GM18498 (cell line): ENCODE measurements around the gene JAK3.

Experiments
- ATAC-seq: cut with Tn5 transposase; IDR thresholded peaks from one replicate; pipeline ENCODE4 v1.9.1; 2021; ENCODE audit warnings: mild to moderate bottlenecking, moderate library complexity; ENCODE audit not compliant: unreplicated experiment

JAK3 gene

DNA sequence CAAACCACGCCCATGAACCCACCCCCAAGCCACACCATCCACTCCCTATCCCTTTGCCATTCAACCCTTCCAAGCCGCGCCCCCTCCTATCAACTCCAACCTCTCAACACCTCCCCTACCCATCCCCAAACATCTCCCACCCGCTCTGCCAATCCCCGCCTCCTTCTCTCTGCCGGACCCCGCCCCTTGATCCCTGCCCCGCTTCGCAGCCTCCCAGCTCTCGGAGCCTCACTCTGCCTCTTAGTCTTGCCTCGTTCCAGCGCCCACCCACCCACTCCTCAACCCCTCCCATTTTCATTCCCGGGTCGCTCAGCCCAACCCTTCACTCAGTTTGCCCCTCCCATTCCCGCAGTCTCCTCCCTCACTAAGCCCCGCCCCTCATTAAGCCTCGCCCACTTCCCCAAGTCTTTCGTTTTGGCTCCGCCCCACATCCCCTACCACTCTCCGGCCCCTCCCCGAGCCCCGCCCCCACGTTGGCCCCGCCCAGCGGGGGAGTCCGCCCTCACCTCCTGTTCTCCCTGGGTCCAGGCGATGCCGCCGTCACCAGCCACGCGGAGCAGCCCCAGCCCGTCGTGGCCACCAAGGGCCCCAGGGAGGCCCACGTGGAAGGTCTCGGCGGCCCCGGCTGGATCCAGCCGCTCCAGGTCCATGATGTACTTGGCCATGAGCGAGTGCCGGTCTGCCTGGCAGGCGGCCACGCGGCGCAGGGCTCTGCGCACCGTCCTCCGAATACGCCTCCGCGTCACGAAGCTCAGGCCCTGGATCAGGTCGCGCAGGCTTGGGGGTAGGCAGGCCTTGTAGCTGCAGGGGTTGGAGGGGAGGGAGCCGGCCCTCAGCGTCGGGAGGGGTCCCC is 5.7 kb downstream of the JAK3 start:
- no peak for ATAC-seq

GRCh38 chr19:17841371-17841809 is 6.4 kb downstream of the JAK3 start:
- ATAC-seq: no peak

DNA sequence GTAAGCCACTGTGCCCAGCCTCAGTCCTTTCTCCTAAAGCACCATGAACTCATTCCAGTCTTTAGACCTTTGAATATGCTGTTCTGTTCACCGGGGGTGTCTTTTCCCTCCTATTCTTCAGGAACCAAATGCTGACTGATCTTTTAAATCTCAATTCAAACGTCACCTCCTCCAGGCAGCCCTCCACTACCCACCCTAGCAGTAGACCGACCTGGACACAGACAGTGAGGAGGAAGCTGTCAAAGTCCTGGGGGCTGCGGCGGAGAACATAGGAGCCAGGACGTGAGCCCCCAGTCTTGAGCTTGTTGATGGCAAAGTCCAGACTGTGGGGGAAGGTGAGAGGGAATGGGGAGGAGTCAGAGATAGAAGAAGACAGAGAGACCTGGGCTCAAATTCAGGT is 7.8 kb downstream of the JAK3 start:
- no peak for ATAC-seq

DNA sequence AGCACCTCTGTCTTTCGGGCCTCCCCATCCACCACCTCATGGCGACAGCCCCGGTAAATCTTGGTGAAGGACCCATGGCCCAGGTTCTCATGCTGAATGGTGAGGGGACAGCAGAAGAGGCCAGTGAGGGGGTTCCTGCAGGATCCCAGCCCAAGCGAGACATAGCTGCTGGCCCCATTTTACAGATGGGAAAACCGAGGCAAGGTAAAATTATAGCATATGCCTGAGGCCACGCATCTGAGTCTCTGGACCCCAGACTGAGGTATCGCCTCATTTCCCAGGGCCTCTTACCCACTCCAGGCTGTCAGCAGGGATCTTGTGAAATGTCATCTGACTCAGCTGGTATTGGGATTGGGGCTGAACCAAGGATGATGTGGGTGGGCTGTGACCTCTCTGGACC is 9.8 kb downstream of the JAK3 start:
- ATAC-seq: no peak

DNA sequence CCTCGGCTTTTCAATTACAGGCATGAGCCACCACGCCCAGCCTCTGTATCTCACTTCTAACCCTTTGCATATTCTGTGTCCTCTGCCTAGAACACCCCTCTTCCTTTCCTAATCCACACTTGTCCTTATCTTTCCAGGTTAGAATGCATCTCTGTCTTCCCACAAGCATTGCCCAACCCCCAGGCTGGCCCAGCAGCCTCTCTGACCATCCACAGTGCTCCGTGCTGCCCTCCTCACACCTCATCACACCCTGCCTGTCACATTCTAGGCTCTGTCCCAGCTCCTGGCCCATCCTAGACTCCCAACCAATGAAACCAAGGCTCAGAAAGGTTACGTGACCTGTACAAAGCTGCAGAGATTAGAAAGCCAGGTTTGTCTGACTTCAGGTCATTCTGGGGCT is 11.3 kb downstream of the JAK3 start:
- ATAC-seq: no peak

- ATAC-seq: no peak
Observed at GRCh38 chr19:17835182-17836006, 12.4 kb downstream of the JAK3 start.

- no peak for ATAC-seq
Observed at GRCh38 chr19:17834350-17835181, 13.2 kb downstream of the JAK3 start.

DNA sequence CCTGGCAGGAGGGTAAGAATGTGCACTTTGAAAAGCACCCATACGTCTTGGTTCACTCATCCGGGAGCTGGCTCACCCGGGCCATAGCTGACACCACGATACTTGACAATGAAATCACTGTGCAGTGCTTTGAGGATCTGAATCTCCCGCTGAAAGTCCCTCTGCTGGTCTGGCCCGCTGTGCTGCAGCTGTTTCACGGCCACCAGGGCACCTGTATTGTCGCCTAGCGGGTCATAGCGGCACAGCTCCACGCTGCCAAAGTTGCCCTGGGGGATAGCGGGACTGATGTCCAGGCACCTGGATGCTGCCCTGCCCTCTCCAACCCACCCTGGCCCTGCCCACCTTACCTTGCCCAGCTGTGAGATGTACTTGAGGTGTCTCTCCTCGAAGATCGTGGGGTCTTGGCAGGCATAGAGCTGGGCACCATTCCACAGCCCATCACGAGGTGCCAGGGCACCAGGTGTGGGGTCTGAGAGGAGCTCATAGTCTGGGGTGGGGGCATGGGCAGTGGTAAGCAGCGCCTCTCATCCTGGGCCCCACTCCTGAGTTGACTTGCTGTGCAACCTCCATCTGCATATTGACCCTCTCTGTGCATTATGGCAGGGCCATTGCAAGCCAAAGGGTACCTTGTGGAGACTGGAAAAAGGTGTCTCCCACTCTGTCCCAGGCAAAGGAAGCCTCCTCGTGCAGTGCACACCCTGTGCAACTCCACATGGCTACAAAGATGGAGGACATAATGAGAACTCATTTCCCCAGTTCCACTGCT is 15.2 kb downstream of the JAK3 start:
- ATAC-seq: no peak

GRCh38 chr19:17831419-17831888 is 16.3 kb downstream of the JAK3 start:
- no peak for ATAC-seq

DNA sequence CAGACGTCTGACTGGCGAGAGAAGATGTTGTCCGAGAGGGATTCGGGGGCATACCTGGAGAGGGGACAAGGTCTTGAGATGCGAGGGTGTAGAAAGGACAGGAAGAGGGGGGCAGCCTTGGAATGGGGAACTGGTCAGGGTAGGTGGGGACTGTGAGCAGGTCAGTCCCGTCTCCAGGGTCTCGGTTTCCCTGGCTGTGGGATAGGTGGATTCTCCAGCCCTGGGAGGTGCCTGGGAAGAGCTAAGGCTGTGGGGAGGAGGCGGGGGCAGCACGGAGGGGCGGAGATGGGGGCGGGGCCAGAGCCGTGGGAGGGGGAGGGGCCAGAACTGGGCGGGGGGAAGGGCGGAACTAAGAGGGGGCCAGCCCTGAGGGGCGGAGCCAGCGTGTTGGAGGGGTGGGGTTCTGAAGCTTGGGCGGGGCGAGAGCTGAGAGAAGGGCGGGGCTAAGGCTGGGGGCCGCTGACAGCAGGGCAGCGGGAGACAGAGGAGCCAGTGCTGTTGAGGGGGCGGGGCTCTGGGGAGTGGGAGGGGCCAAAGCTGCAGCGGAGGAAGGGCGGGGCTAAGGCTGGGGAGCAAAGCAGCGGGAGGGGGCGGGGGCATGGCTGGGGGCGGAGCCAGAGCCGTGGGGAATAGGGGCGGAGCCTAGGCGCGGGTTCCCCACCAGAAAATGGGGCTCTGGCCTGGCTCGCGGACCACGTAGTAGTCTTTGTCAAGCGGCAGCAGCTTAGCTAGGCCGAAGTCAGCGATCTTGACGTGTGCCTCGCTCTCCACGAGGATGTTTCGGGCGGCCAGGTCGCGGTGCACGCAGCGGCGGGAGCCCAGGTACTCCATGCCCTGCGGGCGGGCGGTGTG is 17.0 kb downstream of the JAK3 start:
- no peak for ATAC-seq

DNA sequence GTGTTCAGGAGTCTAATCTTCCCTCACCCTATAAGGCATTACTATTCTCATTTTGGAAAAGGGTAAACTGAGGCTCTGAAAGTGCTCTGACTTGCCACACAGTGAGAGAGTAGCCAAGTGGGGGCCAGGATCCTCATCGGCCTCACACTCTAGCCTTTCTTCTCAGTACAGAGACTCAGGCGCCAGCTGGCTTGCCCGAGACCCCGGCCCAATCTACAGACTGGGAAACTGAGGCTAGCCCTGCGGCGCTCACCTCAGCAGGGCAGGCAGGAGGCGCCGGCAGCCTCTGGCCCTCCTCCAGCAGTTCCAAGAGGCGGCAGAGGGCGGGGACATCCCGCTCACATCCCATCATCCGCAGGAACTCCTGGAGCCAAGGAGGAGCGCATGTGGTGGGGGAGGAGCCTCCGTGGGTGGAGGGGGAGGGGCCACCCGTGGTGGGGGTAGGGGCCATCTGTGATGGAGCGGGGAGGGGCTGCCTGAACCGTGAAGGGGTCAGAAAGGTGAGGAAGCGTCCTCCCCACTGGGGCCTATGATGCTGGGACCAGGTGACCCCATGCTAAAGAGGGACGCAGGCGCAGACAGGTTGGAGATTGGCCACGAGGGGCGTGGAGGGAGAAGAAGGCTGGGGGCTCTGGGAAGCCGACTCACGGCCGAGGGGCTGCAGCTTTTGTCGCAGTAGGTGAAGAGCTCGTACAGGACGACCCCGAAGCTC is 17.8 kb downstream of the JAK3 start:
- ATAC-seq: no peak

DNA sequence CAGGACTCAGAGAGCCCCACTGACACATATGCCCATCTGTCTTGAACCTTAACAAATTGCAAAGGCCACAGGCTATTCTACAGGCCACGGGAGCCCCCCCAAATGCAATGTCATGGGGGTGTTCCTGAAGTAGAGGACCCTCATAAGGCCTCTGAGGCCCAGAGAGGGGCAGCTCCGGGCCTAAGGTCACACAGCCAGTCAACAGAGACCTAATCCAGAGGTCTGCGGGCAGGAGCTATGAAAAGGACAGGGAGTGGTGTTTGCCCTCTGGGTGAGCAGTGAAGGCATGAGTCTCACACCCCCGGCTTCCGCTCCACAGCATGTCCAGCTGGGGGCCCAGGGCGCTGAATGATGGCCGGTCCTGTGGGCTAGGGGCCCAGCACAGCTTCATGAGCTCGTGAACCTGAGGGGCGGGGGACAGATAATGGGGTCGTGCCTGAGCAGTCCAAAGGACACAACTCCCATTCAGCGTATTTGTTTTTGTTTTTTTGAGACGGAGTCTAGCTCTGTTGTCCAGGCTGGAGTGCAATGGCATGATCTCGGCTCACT is 21.2 kb downstream of the JAK3 start:
- no peak for ATAC-seq

DNA sequence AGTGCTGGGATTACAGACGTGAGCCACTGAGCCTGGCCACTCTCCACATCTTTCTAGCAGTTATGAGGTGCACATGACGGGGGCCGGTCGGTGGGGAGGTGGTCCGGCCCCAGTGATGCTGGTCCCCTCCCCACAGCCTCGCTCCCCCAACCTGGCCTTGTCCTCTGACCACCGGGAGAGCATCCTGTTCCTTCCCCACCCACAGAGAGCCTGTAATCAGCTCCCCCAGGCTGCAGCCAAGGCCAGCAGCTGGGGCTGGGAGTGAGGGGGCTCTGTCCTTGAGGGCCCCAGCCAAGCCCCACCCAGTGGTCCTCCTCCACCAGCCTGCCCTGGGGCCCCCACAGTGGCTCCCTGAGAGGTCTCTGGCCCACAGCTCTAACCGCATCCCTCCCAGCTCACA is 23.4 kb downstream of the JAK3 start:
- ATAC-seq: no peak

DNA sequence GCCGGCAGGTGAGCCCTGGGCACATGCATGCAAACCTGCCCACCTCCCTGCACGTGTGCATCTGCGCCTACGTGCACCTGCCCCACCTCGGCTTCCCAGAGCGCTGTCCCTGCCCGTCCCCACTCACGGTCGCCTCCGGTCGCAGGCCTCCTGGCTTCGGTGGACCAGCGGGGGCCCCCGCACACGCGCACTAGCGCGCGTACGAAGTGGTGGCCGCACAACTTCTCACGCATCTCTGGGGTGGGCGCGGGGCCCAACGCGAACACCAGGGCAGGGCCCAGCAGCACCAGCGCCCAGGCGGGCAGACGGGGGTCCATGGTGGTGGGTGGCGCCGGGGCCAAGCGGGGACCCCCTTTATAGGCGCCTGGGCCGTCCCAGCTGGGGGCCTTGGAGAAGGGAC is 26.6 kb downstream of the JAK3 start, which contains the start of gene INSL3:
TSS of gene INSL3 (minus strand) at position 330 of the 400 bp plus-strand sequence. CDS start at position 317, 13 bp downstream.
- no peak for ATAC-seq

- ATAC-seq: no peak
Observed at GRCh38 chr19:17817668-17818363, 30.0 kb downstream of the JAK3 start.

DNA sequence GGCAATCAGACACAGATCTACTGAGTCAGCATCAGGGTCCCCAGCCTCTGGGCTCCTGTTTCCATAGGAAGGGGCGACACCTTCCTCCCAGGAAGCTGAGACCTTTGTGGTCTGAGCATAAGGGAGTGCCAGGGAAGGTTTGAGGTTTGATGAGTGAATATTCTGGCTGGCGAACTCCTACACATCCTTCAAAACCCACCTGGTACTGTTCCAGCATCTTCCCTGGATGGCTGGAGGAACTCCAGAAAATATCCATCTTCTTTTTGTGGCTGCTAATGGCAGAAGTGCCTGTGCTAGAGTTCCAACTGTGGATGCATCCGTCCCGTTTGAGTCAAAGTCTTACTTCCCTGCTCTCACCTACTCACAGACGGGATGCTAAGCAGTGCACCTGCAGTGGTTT is 35.7 kb downstream of the JAK3 start:
- ATAC-seq: no peak

- no peak for ATAC-seq
Observed at GRCh38 chr19:17811681-17812080, 36.1 kb downstream of the JAK3 start.

DNA sequence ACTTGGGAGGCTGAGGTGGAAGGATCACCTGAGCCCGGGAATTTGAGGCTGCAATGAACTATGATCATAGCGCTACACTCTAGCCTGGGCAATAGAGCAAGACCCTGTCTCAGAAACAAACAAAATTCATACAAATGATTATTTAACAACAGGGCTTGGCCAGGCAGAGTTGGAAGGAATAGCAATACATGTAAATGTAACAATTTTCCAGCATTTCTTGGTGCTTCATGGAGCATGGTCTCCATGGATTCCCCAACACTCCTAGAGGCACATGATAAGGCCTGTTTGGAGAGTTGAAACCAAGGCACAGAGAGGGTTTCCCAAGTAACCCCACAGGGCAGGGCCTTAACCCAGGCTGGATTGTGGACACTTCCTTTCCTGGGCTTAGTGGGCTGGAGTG is 36.7 kb downstream of the JAK3 start:
- ATAC-seq: no peak
